H1 (cell line): Measurements from ENCODE around the gene DENND5B. TPM values are rescaled to one million over a fixed set of nuclear protein-coding genes. Genes with fewer than 3 reads are reported as not detected.
"Not testable (repeated sequence)": the region's sequence is repeated elsewhere in the genome, so short reads cannot be mapped to it uniquely, and the experiment has no call there.

ENCODE experiments used
- CTCF ChIA-PET: fragments of 300-600 bp; sonication (Branson Sonifier 250); formaldehyde crosslinking; loops from one replicate; lab custom pipeline; 2021; ENCODE audit not compliant: partially characterized antibody; lab: Charles Lee
- POLR2A ChIA-PET: fragments of 300-600 bp; sonication (Branson Sonifier 250); formaldehyde crosslinking; loops from one replicate; lab custom pipeline; 2021; ENCODE audit warnings: inconsistent platforms; ENCODE audit not compliant: partially characterized antibody; lab: Charles Lee
- DNase-seq, 2 experiments: peaks; one replicate each; pipeline versions ENCODE4 v3.0.0 to v3.0.0-alpha.2; 2010 to 2022; ENCODE audit warnings: low spot score in 2 of 2, low read depth in 1 of 2, mixed read lengths in 1 of 2
- FAIRE-seq: peaks from 2 replicates; lab custom pipeline; 2011; peaks lifted over from hg19 to GRCh38; lab: Jason Lieb, UNC
- H2AFZ ChIP-seq: 2 replicates; pipeline ENCODE4 v1.8.1; 2012; ENCODE audit warnings: low read length, inconsistent platforms
- H2AK5ac ChIP-seq: 2 replicates; pipeline ENCODE4 v1.6.1; 2013; ENCODE audit warnings: low read depth, low read length
- H2BK120ac ChIP-seq: replicated peaks from 2 replicates; pipeline ENCODE3; 2013; ENCODE audit warnings: low read depth, low read length, inconsistent platforms
- H2BK12ac ChIP-seq: 2 replicates; pipeline ENCODE4 v1.6.1; 2013; ENCODE audit warnings: low read depth, low read length
- H2BK15ac ChIP-seq: 2 replicates; pipeline ENCODE4 v1.6.1; 2013; ENCODE audit warnings: low read length
- H2BK20ac ChIP-seq: 2 replicates; pipeline ENCODE4 v1.6.1; 2013; ENCODE audit warnings: low read length
- H2BK5ac ChIP-seq: 2 replicates; pipeline ENCODE4 v1.6.1; 2013; ENCODE audit warnings: low read depth, low read length
- H3K14ac ChIP-seq: 2 replicates; pipeline ENCODE4 v1.6.1; 2013; ENCODE audit warnings: inconsistent platforms; ENCODE audit not compliant: insufficient read length
- H3K18ac ChIP-seq: 2 replicates; pipeline ENCODE4 v1.6.1; 2013; ENCODE audit warnings: low read length; ENCODE audit errors: extremely low read depth
- H3K23ac ChIP-seq: 2 replicates; pipeline ENCODE4 v1.6.1; 2013; ENCODE audit warnings: inconsistent platforms; ENCODE audit not compliant: insufficient read length
- H3K23me2 ChIP-seq: 2 replicates; pipeline ENCODE4 v1.6.1; 2013; ENCODE audit warnings: low read depth, low read length
- H3K27ac ChIP-seq: 2 replicates; pipeline ENCODE4 v1.6.1; 2011; ENCODE audit warnings: low read depth, low read length, inconsistent platforms
- H3K27me3 ChIP-seq, 4 experiments: replicated peaks in 1 of 4; 1 replicate in 1 of 4; 2 replicates in 3 of 4; pipeline versions ENCODE4 v1.6.1 to v1.8.1; 2011 to 2013; ENCODE audit warnings: low read length in 3 of 4, mild to moderate bottlenecking in 3 of 4, inconsistent platforms in 2 of 4, mixed read lengths in 2 of 4, moderate library complexity in 1 of 4; ENCODE audit not compliant: control insufficient read depth in 3 of 4, insufficient read depth in 3 of 4; ENCODE audit errors: extremely low read depth in 1 of 4
- H3K36me3 ChIP-seq, 4 experiments: 2 replicates each; pipeline versions ENCODE4 v1.6.1 to v1.8.1; 2011 to 2013; ENCODE audit warnings: mild to moderate bottlenecking in 4 of 4, low read length in 3 of 4, moderate library complexity in 2 of 4, control low read depth in 1 of 4, inconsistent platforms in 1 of 4; ENCODE audit not compliant: insufficient read depth in 4 of 4, control insufficient read depth in 2 of 4
- H3K4ac ChIP-seq: replicated peaks from 2 replicates; pipeline ENCODE3; 2013; ENCODE audit warnings: low read length, low read depth, mixed read lengths, inconsistent platforms; ENCODE audit not compliant: insufficient read length
- H3K4me1 ChIP-seq, 4 experiments: replicated peaks in 1 of 4; 1 replicate in 1 of 4; 2 replicates in 3 of 4; pipeline versions ENCODE4 v1.6.1 to v1.8.1; 2011 to 2013; ENCODE audit warnings: low read length in 3 of 4, inconsistent platforms in 2 of 4, mixed read lengths in 1 of 4; ENCODE audit not compliant: insufficient read depth in 4 of 4, control insufficient read depth in 3 of 4
- H3K4me2 ChIP-seq, 2 experiments: 2 replicates each; pipeline versions ENCODE4 v1.6.1 to v1.8.1; 2011 to 2013; ENCODE audit warnings: low read depth in 2 of 2, low read length in 2 of 2, control low read depth in 1 of 2, inconsistent platforms in 1 of 2, mild to moderate bottlenecking in 1 of 2; ENCODE audit not compliant: insufficient read depth in 1 of 2
- H3K4me3 ChIP-seq, 4 experiments: fragments of 200-600, 300-600 bp in 1 of 4; sonication (generic), shearing (Covaris generic), sonication (Bioruptor Twin) in 1 of 4; 2 replicates each; pipeline versions ENCODE4 v1.5.1 to v1.8.1; 2011 to 2016; ENCODE audit warnings: low read length in 4 of 4, low read depth in 3 of 4, control low read depth in 2 of 4, inconsistent platforms in 2 of 4, mild to moderate bottlenecking in 2 of 4, mixed read lengths in 1 of 4, moderate library complexity in 1 of 4; ENCODE audit not compliant: insufficient read depth in 2 of 4; ENCODE audit errors: extremely low read depth in 1 of 4
- H3K56ac ChIP-seq: replicated peaks from 2 replicates; pipeline ENCODE3; 2013; ENCODE audit warnings: low read depth, mild to moderate bottlenecking, mixed read lengths, low read length, inconsistent platforms; ENCODE audit not compliant: insufficient read length
- H3K79me1 ChIP-seq: 2 replicates; pipeline ENCODE4 v1.6.1; 2013; ENCODE audit warnings: low read depth, low read length, control low read depth
- H3K79me2 ChIP-seq, 2 experiments: 2 replicates each; pipeline versions ENCODE4 v1.6.1 to v1.8.1; 2012 to 2013; ENCODE audit warnings: low read length in 2 of 2, mild to moderate bottlenecking in 2 of 2, inconsistent platforms in 1 of 2; ENCODE audit not compliant: insufficient read depth in 2 of 2, control insufficient read depth in 1 of 2
- H3K9ac ChIP-seq, 4 experiments: replicated peaks in 1 of 4; 1 replicate in 1 of 4; 2 replicates in 3 of 4; pipeline versions ENCODE4 v1.6.1 to v1.8.1; 2011 to 2013; ENCODE audit warnings: low read depth in 3 of 4, low read length in 3 of 4, control low read depth in 2 of 4, mild to moderate bottlenecking in 2 of 4, moderate library complexity in 2 of 4, inconsistent platforms in 1 of 4; ENCODE audit errors: extremely low read depth in 1 of 4
- H3K9me3 ChIP-seq, 2 experiments: 2 replicates each; pipeline versions ENCODE4 v1.6.1 to v1.8.1; 2012 to 2013; ENCODE audit warnings: mild to moderate bottlenecking in 2 of 2, moderate library complexity in 2 of 2, control low read depth in 1 of 2, inconsistent platforms in 1 of 2, low read depth in 1 of 2, low read length in 1 of 2, mixed read lengths in 1 of 2; ENCODE audit not compliant: insufficient read depth in 2 of 2
- H4K20me1 ChIP-seq, 2 experiments: replicated peaks in 1 of 2; 2 replicates each; pipeline versions ENCODE3 to v1.8.1; 2011 to 2013; ENCODE audit warnings: inconsistent platforms in 2 of 2, low read length in 2 of 2, mild to moderate bottlenecking in 1 of 2; ENCODE audit not compliant: insufficient read depth in 2 of 2, control insufficient read depth in 1 of 2
- H4K5ac ChIP-seq: 2 replicates; pipeline ENCODE4 v1.6.1; 2013; ENCODE audit warnings: low read length, low read depth, mixed read lengths, inconsistent platforms; ENCODE audit not compliant: insufficient read length
- H4K8ac ChIP-seq: 2 replicates; pipeline ENCODE4 v1.8.0; 2013; ENCODE audit warnings: mild to moderate bottlenecking, moderate library complexity, low read length, inconsistent platforms; ENCODE audit not compliant: insufficient read depth; ENCODE audit errors: extremely low read depth
- H4K91ac ChIP-seq: replicated peaks from 2 replicates; pipeline ENCODE3; 2013; ENCODE audit warnings: low read length, mixed read lengths, inconsistent platforms; ENCODE audit not compliant: insufficient read length
- WGBS, 2 experiments: shearing (Covaris generic) in 1 of 2; methylation state at CpG; one replicate each; pipeline versions ENCODE4 v1.1.6 to v1.1.7; 2013 to 2015; ENCODE audit warnings: low lambda C conversion rate in 2 of 2, mixed read lengths in 2 of 2, inconsistent platforms in 1 of 2, low coverage in 1 of 2, missing lambda C conversion rate in 1 of 2; ENCODE audit not compliant: insufficient replicate concordance in 2 of 2, insufficient coverage in 1 of 2, insufficient read length in 1 of 2; ENCODE audit errors: extremely low coverage in 1 of 2, missing lambda C conversion rate in 1 of 2; 5-methylcytosine and 5-hydroxymethylcytosine counted together
- polyA plus RNA-seq, 7 experiments: library from polyadenylated mRNA; depleted of rRNA in 3 of 7; stranded (reverse) in 5 of 7; unstranded in 2 of 7; fragments of >200 nt in 5 of 7; fragments of 200-250 nt in 2 of 7; gene quantifications; 1 replicate in 5 of 7; 2 replicates in 1 of 7; 4 replicates in 1 of 7; pipeline versions ENCODE4 v1.2.1 to v1.2.3, GENCODE V29; 2011 to 2013; ENCODE audit warnings: missing spikeins in 2 of 7, mixed read lengths in 2 of 7
- total RNA-seq: library from RNA; stranded (reverse); fragmentation: NEBNext Ultra II Directional; extraction: Animal tissue kit (Norgen Biotek cat#: 25700); gene quantifications from 2 replicates; pipeline ENCODE4 v1.2.1, GENCODE V29; 2021

The DENND5B gene
- total and polyA plus RNA-seq, 2 of the 8 experiments (the other 6 are each of a cell fraction or from before 2014, with no cell fraction given): 13.4 to 20.2 TPM

- H2AFZ ChIP-seq, H2BK20ac ChIP-seq, H2BK15ac ChIP-seq, H4K8ac ChIP-seq, H3K4ac ChIP-seq, H3K56ac ChIP-seq, H3K4me3 ChIP-seq, H3K9ac ChIP-seq, H3K4me1 ChIP-seq, H3K14ac ChIP-seq, H2BK12ac ChIP-seq, H3K23ac ChIP-seq, H3K79me1 ChIP-seq, H3K4me2 ChIP-seq, H3K27ac ChIP-seq, H3K27me3 ChIP-seq, H4K5ac ChIP-seq, H4K20me1 ChIP-seq, H2BK120ac ChIP-seq, H2BK5ac ChIP-seq, FAIRE-seq, H4K91ac ChIP-seq, H3K36me3 ChIP-seq, H3K9me3 ChIP-seq, H2AK5ac ChIP-seq, H3K23me2 ChIP-seq, DNase-seq, H3K18ac ChIP-seq: not testable (repeated sequence)
- WGBS, 2 experiments: 94% methylated on average over 2 of the region's 2 CpGs; no CpG with 5 or more reads in 1 of the 2 experiments
- ChIA-PET CTCF (interaction anchor here (0.7 to 1.3 kb wide), 3 partner anchors 10 to 67 kb away, joined by 3 to 4 read pairs (median 3); no protein-coding TSS in a partner anchor), POLR2A (interaction anchor here (0.7 kb wide), 1 partner anchor 243 kb away, joined by 4 read pairs; the partner anchor contains the start of gene SINHCAF)
- H3K79me2 ChIP-seq: peaks cover 0 to 30% of the 10 kb centered on the region in 2 experiments; a peak in 2 of 4 replicates
Observed at GRCh38 chr12:31569517-31569916, 21.4 kb downstream of the DENND5B start.
